Left ventricle myocardium superior (tissue), 1 donor: Measurements from ENCODE around the gene TMEM63C. TPM values are rescaled to one million over a fixed set of nuclear protein-coding genes. Genes with fewer than 3 reads are reported as not detected.

ENCODE experiments used
- ATAC-seq: fragments of 200-7000 bp; cut with Tn5 transposase; one replicate; pipeline ENCODE4 v1.9.1; 2020; ENCODE audit warnings: mild to moderate bottlenecking, moderate library complexity
- DNase-seq: peaks from one replicate; pipeline ENCODE4 v3.0.0-alpha.2; 2020
- intact Hi-C: fragments of 100-400 bp; cut with micrococcal nuclease; formaldehyde crosslinking; loops from one replicate; pipeline ENCODE4 v1.11.0; 2022
- total RNA-seq: library from RNA; stranded (reverse); fragmentation: NEBNext Ultra II Directional; extraction: Animal tissue kit (Norgen Biotek cat#: 25700); gene quantifications from one replicate; pipeline ENCODE4 v1.2.1, GENCODE V29; 2021
- donor health status: DM: no; HTN: yes; CAD: no; lungs with severe emphysema.

Gene TMEM63C
- total RNA-seq, 1 donor from 2014 or later = 1.9 TPM

DNA sequence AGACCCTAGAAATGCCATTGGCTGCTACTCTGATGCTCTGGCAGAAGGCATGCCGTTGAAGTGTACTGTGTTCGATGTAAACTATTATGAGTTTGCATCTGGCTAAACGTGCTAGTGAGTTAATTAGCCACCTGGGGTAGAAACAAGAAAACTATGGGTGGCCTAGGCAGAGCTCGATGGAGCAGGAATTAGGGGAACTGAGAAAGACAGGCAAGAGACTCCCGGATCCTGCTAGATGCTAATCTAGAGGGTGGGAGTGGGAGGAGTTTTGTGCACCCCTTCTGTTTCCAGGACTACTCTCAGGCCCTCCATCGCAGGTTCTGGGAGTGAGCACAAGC is 32.0 kb downstream of the TMEM63C start:
- intact Hi-C loops = no loop called here
- no peak for DNase-seq
- ATAC-seq = no peak

DNA sequence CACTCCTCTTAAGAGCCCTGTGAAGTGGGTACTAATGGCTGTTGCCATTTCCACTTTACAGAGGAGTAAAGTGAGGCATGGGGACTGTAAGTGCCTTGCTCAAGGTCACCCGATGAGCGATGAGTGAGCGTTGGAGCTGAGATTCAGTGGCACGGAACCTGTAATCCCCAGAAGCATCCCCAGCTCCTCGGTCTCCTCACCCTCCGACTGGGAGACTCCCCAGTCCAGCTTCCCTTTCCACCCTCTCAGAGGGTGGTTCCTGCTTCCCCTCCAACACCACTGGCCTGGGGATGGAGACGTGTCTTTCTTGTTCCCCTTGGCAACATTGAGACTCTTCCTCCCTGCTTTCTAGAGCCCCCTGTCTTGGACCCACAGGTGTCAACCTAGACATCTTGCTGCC is 32.6 kb downstream of the TMEM63C start:
- intact Hi-C loops = no loop called here
- DNase-seq (no peak), ATAC-seq (no peak)

GRCh38 chr14:77217551-77217950 is 36.0 kb downstream of the TMEM63C start:
- no peak for DNase-seq
- no peak for ATAC-seq
- intact Hi-C loops = no loop called here

DNA sequence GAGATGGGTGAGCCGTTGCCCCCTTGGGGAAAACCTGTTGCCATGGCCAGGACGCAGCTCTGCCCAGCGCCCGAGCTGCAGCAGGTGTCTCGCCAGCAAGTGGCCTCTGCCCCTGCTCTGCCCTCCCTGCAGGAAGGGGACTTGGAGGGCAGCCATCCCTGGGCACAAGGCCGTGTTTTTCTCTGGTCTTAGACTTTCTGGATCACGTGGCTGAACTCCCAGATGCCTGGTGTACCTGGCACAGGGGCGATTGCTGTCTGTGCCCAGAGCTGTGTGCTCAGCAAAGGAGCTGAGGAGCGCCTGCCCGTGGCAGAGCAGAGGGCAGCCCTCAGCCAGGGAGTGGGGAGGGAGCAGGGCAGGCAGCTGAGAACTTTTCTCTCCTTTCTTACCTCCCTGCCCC is 38.0 kb downstream of the TMEM63C start:
- intact Hi-C loops = no loop called here
- peak; percentile 89 for ATAC-seq

GRCh38 chr14:77220246-77221017 is 38.8 kb downstream of the TMEM63C start:
- no peak for DNase-seq
- ATAC-seq = peak; percentile 35
- intact Hi-C loops = no loop called here

More for the DNA sequence above, 38.0 kb downstream of the TMEM63C start:
- peak; percentile 60 for DNase-seq

DNA sequence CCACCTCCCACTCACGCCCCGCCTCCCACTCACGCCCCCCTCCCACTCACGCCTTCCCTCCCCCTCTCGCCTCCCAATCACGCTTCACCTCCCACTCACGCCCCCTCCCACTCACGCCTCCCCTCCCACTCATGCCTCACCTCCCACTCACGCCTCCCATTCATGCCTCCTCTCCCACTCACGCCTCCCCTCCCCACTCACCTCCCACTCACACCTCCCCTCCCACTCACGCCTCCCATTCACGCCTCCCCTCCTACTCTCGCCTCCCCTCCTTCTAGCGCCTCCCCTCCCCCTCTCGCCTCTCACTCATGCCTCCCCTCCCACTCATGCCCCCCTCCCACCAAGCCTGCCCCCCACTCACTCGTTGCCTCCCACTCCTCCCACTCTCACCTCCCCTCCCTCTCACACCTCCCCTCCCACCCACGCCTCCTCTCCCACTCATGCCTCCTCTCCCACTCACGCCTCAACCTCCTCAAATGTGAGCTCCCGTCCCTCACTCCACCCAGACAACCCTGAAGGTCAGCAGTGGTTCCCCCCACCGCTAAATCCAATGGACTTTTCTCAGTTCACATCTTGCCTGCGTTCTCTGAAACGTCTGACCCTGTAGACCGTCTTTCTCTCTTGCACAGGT is 39.8 kb downstream of the TMEM63C start:
- DNase-seq = no peak
- intact Hi-C loops = no loop called here
- no peak for ATAC-seq

GRCh38 chr14:77222546-77223225 is 41.1 kb downstream of the TMEM63C start:
- no peak for ATAC-seq
- intact Hi-C loops = no loop called here

GRCh38 chr14:77224212-77224611 is 42.6 kb downstream of the TMEM63C start:
- intact Hi-C loops = no loop called here
- ATAC-seq = no peak
- DNase-seq = no peak

More at GRCh38 chr14:77222546-77223225, 41.1 kb downstream of the TMEM63C start:
- no peak for DNase-seq

GRCh38 chr14:77225254-77225653 is 43.7 kb downstream of the TMEM63C start:
- intact Hi-C loops = no loop called here
- no peak for ATAC-seq

GRCh38 chr14:77225892-77226557 is 44.4 kb downstream of the TMEM63C start:
- DNase-seq (no peak), ATAC-seq (no peak)
- intact Hi-C loops = no loop called here

More at GRCh38 chr14:77225254-77225653, 43.7 kb downstream of the TMEM63C start:
- DNase-seq = no peak

DNA sequence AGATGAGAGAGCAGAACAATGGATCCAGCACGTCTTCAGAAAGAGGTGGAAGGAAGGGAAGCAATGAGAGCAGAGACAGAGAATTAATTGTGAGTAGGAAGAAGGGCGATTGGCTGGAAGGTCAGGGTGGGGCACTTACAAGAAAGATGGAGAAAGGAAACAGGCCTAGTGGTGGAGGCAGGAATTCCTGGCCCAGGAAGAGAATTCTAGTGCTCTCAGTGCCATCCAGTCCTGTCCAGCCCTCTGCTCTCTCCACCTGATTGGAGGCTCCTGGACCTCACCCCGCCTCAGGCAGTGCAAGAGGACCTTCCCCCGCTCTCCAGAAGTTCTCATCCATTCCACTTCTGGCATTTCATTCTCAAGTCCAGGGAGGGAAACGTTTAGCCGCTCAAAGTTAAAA is 46.5 kb downstream of the TMEM63C start:
- DNase-seq (no peak), ATAC-seq (no peak)
- intact Hi-C loops = no loop called here

GRCh38 chr14:77230914-77231313 is 49.3 kb downstream of the TMEM63C start:
- intact Hi-C loops = no loop called here
- DNase-seq (no peak), ATAC-seq (no peak)

GRCh38 chr14:77231721-77232120 is 50.1 kb downstream of the TMEM63C start:
- ATAC-seq = no peak
- DNase-seq = no peak
- intact Hi-C loops = no loop called here

DNA sequence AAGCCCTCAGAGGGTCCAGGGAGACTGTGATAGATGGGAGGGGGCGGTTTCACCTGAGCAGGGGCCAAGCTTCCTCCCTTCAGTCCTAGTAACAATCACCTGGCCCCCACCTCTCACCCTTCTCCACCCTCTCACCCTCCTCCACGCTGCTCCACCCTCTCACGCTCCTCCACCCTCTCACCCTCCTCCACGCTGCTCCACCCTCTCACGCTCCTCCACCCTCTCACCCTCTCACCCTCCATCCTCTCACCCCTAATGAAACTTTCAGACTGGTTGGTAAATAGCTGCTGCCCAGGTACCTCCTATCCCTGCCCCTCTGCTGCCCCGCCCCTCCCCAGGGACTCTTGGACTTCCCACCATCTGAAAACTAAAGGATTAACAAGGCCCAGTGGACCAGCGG is 55.2 kb downstream of the TMEM63C start:
- DNase-seq (no peak), ATAC-seq (no peak)
- intact Hi-C loops = no loop called here

DNA sequence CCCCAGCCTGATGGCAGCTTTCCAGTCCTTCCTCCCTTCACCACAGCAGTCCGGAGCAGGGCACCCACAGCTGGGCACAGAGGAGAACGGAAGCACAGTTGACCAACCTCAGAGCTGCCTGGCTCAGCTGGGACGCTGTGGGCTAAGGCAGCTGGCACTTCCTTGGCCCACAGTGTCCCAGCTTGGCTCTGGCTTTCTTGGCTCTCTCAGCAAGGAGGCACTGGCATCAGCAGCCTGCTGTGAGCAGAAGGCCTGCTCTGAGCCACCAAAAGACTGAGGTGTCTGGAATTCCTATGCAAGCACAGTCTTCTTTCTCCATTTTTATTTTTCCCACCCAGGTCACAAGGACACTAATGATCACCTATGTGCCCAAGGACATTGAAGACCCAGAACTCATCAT is 56.8 kb downstream of the TMEM63C start:
- DNase-seq = no peak
- intact Hi-C loops = no loop called here
- no peak for ATAC-seq

DNA sequence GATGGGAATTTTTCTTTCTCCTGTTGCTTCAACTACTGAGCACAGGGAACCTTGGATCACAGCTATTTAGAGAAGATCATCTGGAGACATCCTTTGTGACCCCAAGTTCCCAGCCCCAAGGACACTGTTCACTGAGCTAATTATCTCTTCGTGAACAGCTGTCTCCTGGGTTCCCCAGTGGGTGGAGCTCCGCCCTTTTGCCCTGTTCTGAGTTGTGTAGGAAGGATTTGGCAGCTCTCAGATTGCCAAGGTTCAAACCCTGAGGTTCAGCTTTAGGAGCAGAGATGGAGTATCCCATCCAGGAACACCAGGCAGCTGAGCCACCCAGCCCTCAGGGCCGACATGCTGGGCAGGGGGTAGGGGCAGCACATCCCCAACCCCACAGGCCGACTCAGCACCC is 57.4 kb downstream of the TMEM63C start:
- DNase-seq (no peak), ATAC-seq (no peak)
- intact Hi-C loops = no loop called here

- intact Hi-C loops = no loop called here
- no peak for ATAC-seq
- no peak for DNase-seq
Measured at GRCh38 chr14:77239412-77239811, 57.8 kb downstream of the TMEM63C start.

GRCh38 chr14:77240336-77240915 is 58.8 kb downstream of the TMEM63C start:
- ATAC-seq = no peak

DNA sequence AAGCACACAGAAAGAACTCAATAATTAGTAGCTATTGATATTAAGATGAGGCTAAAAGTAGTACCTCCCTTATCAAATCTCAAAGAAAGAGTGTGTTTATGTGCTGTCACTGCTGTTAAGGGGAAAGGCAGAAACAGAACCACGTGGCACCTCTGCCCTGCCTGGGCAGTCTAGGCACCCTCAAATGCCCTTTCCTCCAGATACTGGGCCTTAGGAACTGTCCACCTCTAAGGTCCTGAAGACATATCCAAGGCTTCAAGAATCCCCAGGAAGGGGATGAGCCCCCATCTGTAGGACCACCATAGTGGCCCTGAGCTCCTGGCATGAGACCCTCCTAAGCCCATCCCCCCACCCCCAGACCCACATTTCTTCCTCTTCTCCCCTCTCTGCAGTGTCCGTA is 60.4 kb downstream of the TMEM63C start:
- intact Hi-C loops = no loop called here
- DNase-seq (no peak), ATAC-seq (peak; percentile 53)

More at GRCh38 chr14:77240336-77240915, 58.8 kb downstream of the TMEM63C start:
- no peak for DNase-seq
- intact Hi-C loops = no loop called here

DNA sequence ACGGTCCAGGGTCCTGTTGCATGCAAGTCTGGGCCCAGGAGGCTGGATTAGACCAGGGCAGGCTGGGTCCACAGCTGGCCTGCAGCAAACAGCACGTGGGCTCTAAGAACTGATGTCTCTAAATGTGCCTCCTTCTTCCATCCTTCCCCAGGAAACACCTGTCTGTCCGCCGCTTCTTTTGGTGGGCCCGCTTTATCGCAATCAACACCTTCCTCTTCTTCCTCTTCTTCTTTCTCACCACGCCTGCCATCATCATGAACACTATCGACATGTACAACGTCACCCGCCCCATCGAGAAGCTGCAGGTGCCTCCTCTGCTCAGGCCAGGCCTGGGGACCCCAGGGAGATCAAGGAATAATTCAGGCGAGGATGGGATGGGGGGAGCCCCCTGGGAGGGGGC is 61.2 kb downstream of the TMEM63C start:
- ATAC-seq = no peak
- intact Hi-C loops = no loop called here

More for the DNA sequence above, 61.2 kb downstream of the TMEM63C start:
- DNase-seq = no peak
